ENCODE data around the gene CAPN10.
A peak's percentile ranks its signal among the peaks of the same experiment; 100 is the strongest.

CAPN10 gene

GRCh38 chr2:240581811-240582210 is 4.7 kb upstream of the CAPN10 start:
- H3K4me1 Mint-ChIP-seq = peaks cover 21% of the 10 kb centered on the region
- peaks cover 31% of the 10 kb centered on the region for H3K36me3 Mint-ChIP-seq (ENCODE audit: low read depth)
- no peak overlapping the region for H3K27ac Mint-ChIP-seq
- H3K27me3 Mint-ChIP-seq (ENCODE audit: low read depth) = no peaks in the 10 kb centered on the region
- no peak for TF ChIP-seq CTCF (IDR thresholded peaks at IDR 0.05; ENCODE audit: unreplicated experiment in 3 of 3)
- peak overlapping the region in 2 of 3 experiments; percentile 18 to 19 for H3K4me3 Mint-ChIP-seq
- H3K9me3 Mint-ChIP-seq = no peaks in the 10 kb centered on the region

GRCh38 chr2:240582781-240583180 is 3.8 kb upstream of the CAPN10 start:
- Mint-ChIP-seq H3K36me3 (ENCODE audit: low read depth) (peaks cover 31% of the 10 kb centered on the region), H3K4me1 (peaks cover 26% of the 10 kb centered on the region), H3K4me3 (peak overlapping the region in 2 of 3 experiments; percentile 52 to 75), H3K9me3 (no peaks in the 10 kb centered on the region), H3K27ac (no peak overlapping the region), H3K27me3 (ENCODE audit: low read depth) (no peaks in the 10 kb centered on the region)
- no peak for TF ChIP-seq CTCF (IDR thresholded peaks at IDR 0.05; ENCODE audit: unreplicated experiment in 3 of 3)

- no peaks in the 10 kb centered on the region for H3K27me3 Mint-ChIP-seq (ENCODE audit: low read depth)
- TF ChIP-seq CTCF (IDR thresholded peaks at IDR 0.05; ENCODE audit: unreplicated experiment in 3 of 3) = no peak
- peaks cover 34% of the 10 kb centered on the region for H3K36me3 Mint-ChIP-seq (ENCODE audit: low read depth)
- peak overlapping the region; percentile 35 to 75 (median 71) for H3K4me3 Mint-ChIP-seq
- no peak overlapping the region for H3K27ac Mint-ChIP-seq
- H3K9me3 Mint-ChIP-seq = no peaks in the 10 kb centered on the region
- peaks cover 36% of the 10 kb centered on the region for H3K4me1 Mint-ChIP-seq
These were observed 2.8 kb upstream of the CAPN10 start for GRCh38 chr2:240583774-240584173.

GRCh38 chr2:240584486-240585031 is 2.0 kb upstream of the CAPN10 start:
- peak overlapping the region; percentile 96 to 99 (median 97) for H3K4me3 Mint-ChIP-seq

GRCh38 chr2:240585101-240585500 is 1.4 kb upstream of the CAPN10 start:
- no peak for TF ChIP-seq CTCF (IDR thresholded peaks at IDR 0.05; ENCODE audit: unreplicated experiment in 3 of 3)
- H3K27me3 Mint-ChIP-seq (ENCODE audit: low read depth) = no peaks in the 10 kb centered on the region
- H3K4me3 Mint-ChIP-seq = peak overlapping the region; percentile 96 to 99 (median 97)

More at GRCh38 chr2:240584486-240585031, 2.0 kb upstream of the CAPN10 start:
- Mint-ChIP-seq H3K27me3 (ENCODE audit: low read depth) (no peaks in the 10 kb centered on the region), H3K27ac (peak overlapping the region in 2 of 3 experiments; percentile 23 to 51), H3K36me3 (ENCODE audit: low read depth) (peaks cover 38% of the 10 kb centered on the region), H3K4me1 (peaks cover 39% of the 10 kb centered on the region), H3K9me3 (no peaks in the 10 kb centered on the region)
- no peak for TF ChIP-seq CTCF (IDR thresholded peaks at IDR 0.05; ENCODE audit: unreplicated experiment in 3 of 3)

GRCh38 chr2:240585681-240586197 is 795 bp upstream of the CAPN10 start:
- peak overlapping the region; percentile 96 to 99 (median 97) for H3K4me3 Mint-ChIP-seq
- H3K9me3 Mint-ChIP-seq = no peaks in the 10 kb centered on the region

More at GRCh38 chr2:240585101-240585500, 1.4 kb upstream of the CAPN10 start:
- peaks cover 39% of the 10 kb centered on the region for H3K4me1 Mint-ChIP-seq
- no peaks in the 10 kb centered on the region for H3K9me3 Mint-ChIP-seq
- peak overlapping the region in 2 of 3 experiments; percentile 23 to 51 for H3K27ac Mint-ChIP-seq
- peaks cover 35% of the 10 kb centered on the region for H3K36me3 Mint-ChIP-seq (ENCODE audit: low read depth)

More at GRCh38 chr2:240585681-240586197, 795 bp upstream of the CAPN10 start:
- H3K36me3 Mint-ChIP-seq (ENCODE audit: low read depth) = peaks cover 29% of the 10 kb centered on the region
- no peak for TF ChIP-seq CTCF (IDR thresholded peaks at IDR 0.05; ENCODE audit: unreplicated experiment in 3 of 3)
- peaks cover 39% of the 10 kb centered on the region for H3K4me1 Mint-ChIP-seq
- no peaks in the 10 kb centered on the region for H3K27me3 Mint-ChIP-seq (ENCODE audit: low read depth)
- peak overlapping the region; percentile 83 to 95 (median 93) for H3K27ac Mint-ChIP-seq
